Measurements from ENCODE around the gene AGAP2. TPM values are rescaled to one million over a fixed set of nuclear protein-coding genes. Genes with fewer than 3 reads are reported as not detected.
"Not testable (repeated sequence)": the region's sequence is repeated elsewhere in the genome, so short reads cannot be mapped to it uniquely, and the experiment has no call there.

AGAP2 gene
- total and polyA plus RNA-seq, 2 donors = 14.4 to 15.5 TPM

- no peak overlapping the region for H3K27ac ChIP-seq (ENCODE audit: low read depth in 1 of 2, low read length in 1 of 2)
- DNase-seq (ENCODE audit: low read depth in 6 of 9, low spot score in 9 of 9) = no peak
- peaks cover 68 to 69% of the 10 kb centered on the region in 2 donors for H3K36me3 ChIP-seq (ENCODE audit: control insufficient read depth in 2 of 2, insufficient read depth in 2 of 2, low read length in 1 of 2)
- H3K4me3 ChIP-seq (ENCODE audit: low read length in 2 of 2) = no peak overlapping the region
- no peaks in the 10 kb centered on the region for H3K9me3 ChIP-seq (ENCODE audit: control insufficient read depth in 2 of 2, insufficient read depth in 1 of 2, low read length in 1 of 2)
- H3K27me3 ChIP-seq (ENCODE audit: control insufficient read depth in 2 of 2, insufficient read depth in 1 of 2, low read length in 1 of 2) = no peaks in the 10 kb centered on the region
- 98% methylated on average over 22 of the region's 22 CpGs for WGBS
- H3K4me1 ChIP-seq (ENCODE audit: control insufficient read depth in 2 of 2, insufficient read depth in 2 of 2, low read length in 2 of 2) = no peaks in the 10 kb centered on the region
Measured at GRCh38 chr12:57717846-57718640, 20.5 kb downstream of the AGAP2 start.

GRCh38 chr12:57717131-57717530 lies 21.4 kb downstream of the AGAP2 start:
- H3K4me1 ChIP-seq (ENCODE audit: control insufficient read depth in 2 of 2, insufficient read depth in 2 of 2, low read length in 2 of 2) = no peaks in the 10 kb centered on the region
- H3K4me3 ChIP-seq (ENCODE audit: low read length in 2 of 2) = no peak overlapping the region
- no peaks in the 10 kb centered on the region for H3K27me3 ChIP-seq (ENCODE audit: control insufficient read depth in 2 of 2, insufficient read depth in 1 of 2, low read length in 1 of 2)
- H3K36me3 ChIP-seq (ENCODE audit: control insufficient read depth in 2 of 2, insufficient read depth in 2 of 2, low read length in 1 of 2) = peaks cover 68 to 73% of the 10 kb centered on the region in 2 donors
- WGBS = 98% methylated on average over 5 of the region's 5 CpGs
- H3K27ac ChIP-seq (ENCODE audit: low read depth in 1 of 2, low read length in 1 of 2) = no peak overlapping the region
- DNase-seq (ENCODE audit: low read depth in 6 of 9, low spot score in 9 of 9) = no peak
- H3K9me3 ChIP-seq (ENCODE audit: control insufficient read depth in 2 of 2, insufficient read depth in 1 of 2, low read length in 1 of 2) = no peaks in the 10 kb centered on the region

GRCh38 chr12:57716305-57716704 lies 22.2 kb downstream of the AGAP2 start:
- Histone ChIP-seq H3K4me3 (ENCODE audit: low read length in 2 of 2) (no peak overlapping the region), H3K4me1 (ENCODE audit: control insufficient read depth in 2 of 2, insufficient read depth in 2 of 2, low read length in 2 of 2) (no peaks in the 10 kb centered on the region), H3K27ac (ENCODE audit: low read depth in 1 of 2, low read length in 1 of 2) (no peak overlapping the region), H3K27me3 (ENCODE audit: control insufficient read depth in 2 of 2, insufficient read depth in 1 of 2, low read length in 1 of 2) (no peaks in the 10 kb centered on the region), H3K9me3 (ENCODE audit: control insufficient read depth in 2 of 2, insufficient read depth in 1 of 2, low read length in 1 of 2) (no peaks in the 10 kb centered on the region), H3K36me3 (ENCODE audit: control insufficient read depth in 2 of 2, insufficient read depth in 2 of 2, low read length in 1 of 2) (peaks cover 63 to 66% of the 10 kb centered on the region in 2 donors)
- no peak for DNase-seq (ENCODE audit: low read depth in 6 of 9, low spot score in 9 of 9)
- WGBS = 96% methylated on average over 4 of the region's 4 CpGs

GRCh38 chr12:57715786-57716185 lies 22.8 kb downstream of the AGAP2 start:
- Histone ChIP-seq H3K4me1 (ENCODE audit: control insufficient read depth in 2 of 2, insufficient read depth in 2 of 2, low read length in 2 of 2) (no peaks in the 10 kb centered on the region), H3K36me3 (ENCODE audit: control insufficient read depth in 2 of 2, insufficient read depth in 2 of 2, low read length in 1 of 2) (peaks cover 61 to 62% of the 10 kb centered on the region in 2 donors), H3K9me3 (ENCODE audit: control insufficient read depth in 2 of 2, insufficient read depth in 1 of 2, low read length in 1 of 2) (no peaks in the 10 kb centered on the region), H3K4me3 (ENCODE audit: low read length in 2 of 2) (no peak overlapping the region), H3K27me3 (ENCODE audit: control insufficient read depth in 2 of 2, insufficient read depth in 1 of 2, low read length in 1 of 2) (no peaks in the 10 kb centered on the region), H3K27ac (ENCODE audit: low read depth in 1 of 2, low read length in 1 of 2) (no peak overlapping the region)
- WGBS = 96% methylated on average over 12 of the region's 12 CpGs
- no peak for DNase-seq (ENCODE audit: low read depth in 6 of 9, low spot score in 9 of 9)

GRCh38 chr12:57715036-57715748 lies 23.4 kb downstream of the AGAP2 start:
- peaks cover 56 to 57% of the 10 kb centered on the region in 2 donors for H3K36me3 ChIP-seq (ENCODE audit: control insufficient read depth in 2 of 2, insufficient read depth in 2 of 2, low read length in 1 of 2)
- H3K27ac ChIP-seq (ENCODE audit: low read depth in 1 of 2, low read length in 1 of 2); H3K4me1 ChIP-seq (ENCODE audit: control insufficient read depth in 2 of 2, insufficient read depth in 2 of 2, low read length in 2 of 2); DNase-seq (ENCODE audit: low read depth in 6 of 9, low spot score in 9 of 9); H3K9me3 ChIP-seq (ENCODE audit: control insufficient read depth in 2 of 2, insufficient read depth in 1 of 2, low read length in 1 of 2); H3K4me3 ChIP-seq (ENCODE audit: low read length in 2 of 2); H3K27me3 ChIP-seq (ENCODE audit: control insufficient read depth in 2 of 2, insufficient read depth in 1 of 2, low read length in 1 of 2): not testable (repeated sequence)
- 97% methylated on average over 6 of the region's 6 CpGs for WGBS

GRCh38 chr12:57713209-57713608 lies 25.3 kb downstream of the AGAP2 start:
- Histone ChIP-seq H3K4me3 (ENCODE audit: low read length in 2 of 2) (no peak overlapping the region), H3K4me1 (ENCODE audit: control insufficient read depth in 2 of 2, insufficient read depth in 2 of 2, low read length in 2 of 2) (no peaks in the 10 kb centered on the region), H3K9me3 (ENCODE audit: control insufficient read depth in 2 of 2, insufficient read depth in 1 of 2, low read length in 1 of 2) (no peaks in the 10 kb centered on the region), H3K27me3 (ENCODE audit: control insufficient read depth in 2 of 2, insufficient read depth in 1 of 2, low read length in 1 of 2) (no peaks in the 10 kb centered on the region), H3K27ac (ENCODE audit: low read depth in 1 of 2, low read length in 1 of 2) (no peak overlapping the region), H3K36me3 (ENCODE audit: control insufficient read depth in 2 of 2, insufficient read depth in 2 of 2, low read length in 1 of 2) (peaks cover 37 to 38% of the 10 kb centered on the region in 2 donors)
- DNase-seq (ENCODE audit: low read depth in 6 of 9, low spot score in 9 of 9) = no peak
- WGBS = 98% methylated on average over 5 of the region's 5 CpGs

GRCh38 chr12:57712701-57713100 lies 25.8 kb downstream of the AGAP2 start:
- WGBS = 97% methylated on average over 3 of the region's 3 CpGs
- Histone ChIP-seq H3K27ac (ENCODE audit: low read depth in 1 of 2, low read length in 1 of 2) (no peak overlapping the region), H3K27me3 (ENCODE audit: control insufficient read depth in 2 of 2, insufficient read depth in 1 of 2, low read length in 1 of 2) (no peaks in the 10 kb centered on the region), H3K36me3 (ENCODE audit: control insufficient read depth in 2 of 2, insufficient read depth in 2 of 2, low read length in 1 of 2) (peaks cover 32 to 33% of the 10 kb centered on the region in 2 donors), H3K9me3 (ENCODE audit: control insufficient read depth in 2 of 2, insufficient read depth in 1 of 2, low read length in 1 of 2) (no peaks in the 10 kb centered on the region), H3K4me1 (ENCODE audit: control insufficient read depth in 2 of 2, insufficient read depth in 2 of 2, low read length in 2 of 2) (no peaks in the 10 kb centered on the region), H3K4me3 (ENCODE audit: low read length in 2 of 2) (no peak overlapping the region)
- DNase-seq (ENCODE audit: low read depth in 6 of 9, low spot score in 9 of 9) = no peak

- H3K27me3 ChIP-seq (ENCODE audit: control insufficient read depth in 2 of 2, insufficient read depth in 1 of 2, low read length in 1 of 2) = no peaks in the 10 kb centered on the region
- no peak for DNase-seq (ENCODE audit: low read depth in 6 of 9, low spot score in 9 of 9)
- no peak overlapping the region for H3K4me3 ChIP-seq (ENCODE audit: low read length in 2 of 2)
- peaks cover 0 to 6% of the 10 kb centered on the region in 2 donors for H3K9me3 ChIP-seq (ENCODE audit: control insufficient read depth in 2 of 2, insufficient read depth in 1 of 2, low read length in 1 of 2)
- 100% methylated on average over 2 of the region's 2 CpGs for WGBS
- H3K27ac ChIP-seq (ENCODE audit: low read depth in 1 of 2, low read length in 1 of 2) = no peak overlapping the region
- peaks cover 13 to 27% of the 10 kb centered on the region in 2 donors for H3K36me3 ChIP-seq (ENCODE audit: control insufficient read depth in 2 of 2, insufficient read depth in 2 of 2, low read length in 1 of 2)
- H3K4me1 ChIP-seq (ENCODE audit: control insufficient read depth in 2 of 2, insufficient read depth in 2 of 2, low read length in 2 of 2) = no peaks in the 10 kb centered on the region
Measured at GRCh38 chr12:57708296-57708695, 30.2 kb downstream of the AGAP2 start.

- DNase-seq (ENCODE audit: low read depth in 6 of 9, low spot score in 9 of 9) = no peak
- Histone ChIP-seq H3K4me1 (ENCODE audit: control insufficient read depth in 2 of 2, insufficient read depth in 2 of 2, low read length in 2 of 2) (no peaks in the 10 kb centered on the region), H3K36me3 (ENCODE audit: control insufficient read depth in 2 of 2, insufficient read depth in 2 of 2, low read length in 1 of 2) (peaks cover 12 to 25% of the 10 kb centered on the region in 2 donors), H3K27ac (ENCODE audit: low read depth in 1 of 2, low read length in 1 of 2) (no peak overlapping the region), H3K9me3 (ENCODE audit: control insufficient read depth in 2 of 2, insufficient read depth in 1 of 2, low read length in 1 of 2) (peaks cover 0 to 10% of the 10 kb centered on the region in 2 donors), H3K27me3 (ENCODE audit: control insufficient read depth in 2 of 2, insufficient read depth in 1 of 2, low read length in 1 of 2) (no peaks in the 10 kb centered on the region), H3K4me3 (ENCODE audit: low read length in 2 of 2) (no peak overlapping the region)
- 98% methylated on average over 3 of the region's 3 CpGs for WGBS
Measured at GRCh38 chr12:57707250-57707649, 31.3 kb downstream of the AGAP2 start.

All from thymus (tissue), 11 donors.